SIG-M5 (cell line): ENCODE data around the gene MATK.
"Not testable (repeated sequence)": the region's sequence is repeated elsewhere in the genome, so short reads cannot be mapped to it uniquely, and the experiment has no call there.

ENCODE experiments used
- DNase-seq: peaks from one replicate; lab custom pipeline; 2025; lab: John Stamatoyannopoulos, UW

MATK gene

GRCh38 chr19:3770136-3770999 is 15.8 kb downstream of the MATK start:
- no peak for DNase-seq

- DNase-seq: no peak
Observed at GRCh38 chr19:3769494-3769893, 16.7 kb downstream of the MATK start.

GRCh38 chr19:3768748-3769099 is 17.5 kb downstream of the MATK start:
- no peak for DNase-seq

DNA sequence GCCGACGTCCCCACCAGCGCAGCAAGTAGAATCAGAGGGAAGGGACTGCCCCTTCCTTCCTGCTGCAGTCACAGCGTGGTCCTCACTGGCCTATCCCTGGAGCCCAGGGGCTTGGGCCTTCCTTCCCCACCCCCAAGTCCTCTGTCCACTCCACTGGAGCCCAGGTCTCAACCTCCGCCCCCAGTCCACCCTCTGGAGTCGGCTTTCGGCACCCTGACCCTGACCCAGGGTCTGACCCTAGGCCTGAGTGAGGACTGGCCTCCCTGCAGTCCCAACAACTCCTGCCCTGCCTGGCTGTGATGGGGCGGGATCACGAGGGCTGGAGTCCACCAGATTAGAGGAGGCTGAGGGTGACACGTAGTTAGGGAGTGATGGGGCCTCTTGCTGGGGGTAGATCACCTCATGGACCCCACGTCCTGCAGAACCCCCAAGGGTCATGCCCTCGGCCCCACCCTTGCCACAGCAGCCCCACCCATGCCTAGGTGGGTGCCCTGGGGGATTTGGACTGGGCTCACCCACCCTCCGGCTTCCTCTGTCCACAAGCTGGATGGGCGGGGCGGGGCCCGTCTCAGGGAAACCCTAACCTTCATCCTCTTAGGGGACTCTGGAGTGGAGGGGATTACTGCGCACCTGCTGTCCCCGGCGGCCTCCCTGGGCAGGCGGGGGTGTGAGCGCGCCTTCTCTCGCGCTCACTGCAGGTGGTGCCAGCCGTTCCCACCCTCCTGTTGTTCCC is 18.0 kb downstream of the MATK start:
- DNase-seq: no peak

DNA sequence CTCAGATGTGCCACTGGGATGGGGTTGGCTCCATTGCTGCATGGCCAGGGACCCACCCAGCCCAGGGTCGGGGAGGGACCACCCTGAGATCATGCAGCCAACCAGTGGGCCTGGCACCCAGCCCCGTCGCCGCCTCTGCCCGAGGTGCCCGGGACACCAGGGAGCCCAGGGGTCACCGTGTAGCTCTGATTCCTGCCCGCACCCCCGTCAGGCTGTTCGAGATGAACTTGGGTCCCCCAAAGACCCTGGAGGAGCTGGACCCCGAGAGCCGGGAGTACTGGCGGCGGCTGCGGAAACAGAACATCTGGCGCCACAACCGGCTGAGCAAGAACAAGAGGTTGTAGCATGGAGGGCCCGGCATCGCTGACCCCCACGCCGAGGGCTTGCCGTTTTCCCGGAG is 19.1 kb downstream of the MATK start:
- no peak for DNase-seq

GRCh38 chr19:3766520-3766919 is 19.7 kb downstream of the MATK start:
- no peak for DNase-seq

- DNase-seq: not testable (repeated sequence)
Observed at GRCh38 chr19:3765757-3766156, 20.4 kb downstream of the MATK start.

- DNase-seq: no peak
Observed at GRCh38 chr19:3765121-3765520, 21.1 kb downstream of the MATK start.

- DNase-seq: peak; percentile 98
Observed at GRCh38 chr19:3762501-3763459, 23.4 kb downstream of the MATK start, which contains the start of gene MRPL54. Gene MRPL54, plus strand, starts transcription at chr19:3762682. Its CDS starts 19 bp downstream, at chr19:3762701.

DNA sequence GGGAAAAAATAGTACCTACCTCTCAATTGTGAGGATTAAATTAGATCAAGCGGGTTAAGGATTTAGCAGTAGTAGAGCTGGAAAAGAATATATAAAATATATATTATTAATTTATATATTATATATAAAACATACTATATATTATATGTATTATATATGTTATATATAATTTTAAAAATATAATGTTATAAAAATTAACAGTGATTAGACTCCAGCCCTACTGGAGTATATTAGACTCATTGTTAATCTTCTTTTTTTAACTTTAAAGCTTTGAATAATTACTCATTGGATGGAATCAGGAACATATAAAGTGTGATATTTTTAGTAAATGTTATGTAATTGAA is 24.1 kb downstream of the MATK start:
- DNase-seq: no peak

- DNase-seq: no peak
Observed at GRCh38 chr19:3761382-3762129, 24.6 kb downstream of the MATK start, which contains the start of gene APBA3. Gene APBA3, minus strand, starts transcription at chr19:3761692. Its CDS starts 1,428 bp downstream, at chr19:3760264.

- no peak for DNase-seq
Observed at GRCh38 chr19:3760871-3761361, 25.3 kb downstream of the MATK start.

DNA sequence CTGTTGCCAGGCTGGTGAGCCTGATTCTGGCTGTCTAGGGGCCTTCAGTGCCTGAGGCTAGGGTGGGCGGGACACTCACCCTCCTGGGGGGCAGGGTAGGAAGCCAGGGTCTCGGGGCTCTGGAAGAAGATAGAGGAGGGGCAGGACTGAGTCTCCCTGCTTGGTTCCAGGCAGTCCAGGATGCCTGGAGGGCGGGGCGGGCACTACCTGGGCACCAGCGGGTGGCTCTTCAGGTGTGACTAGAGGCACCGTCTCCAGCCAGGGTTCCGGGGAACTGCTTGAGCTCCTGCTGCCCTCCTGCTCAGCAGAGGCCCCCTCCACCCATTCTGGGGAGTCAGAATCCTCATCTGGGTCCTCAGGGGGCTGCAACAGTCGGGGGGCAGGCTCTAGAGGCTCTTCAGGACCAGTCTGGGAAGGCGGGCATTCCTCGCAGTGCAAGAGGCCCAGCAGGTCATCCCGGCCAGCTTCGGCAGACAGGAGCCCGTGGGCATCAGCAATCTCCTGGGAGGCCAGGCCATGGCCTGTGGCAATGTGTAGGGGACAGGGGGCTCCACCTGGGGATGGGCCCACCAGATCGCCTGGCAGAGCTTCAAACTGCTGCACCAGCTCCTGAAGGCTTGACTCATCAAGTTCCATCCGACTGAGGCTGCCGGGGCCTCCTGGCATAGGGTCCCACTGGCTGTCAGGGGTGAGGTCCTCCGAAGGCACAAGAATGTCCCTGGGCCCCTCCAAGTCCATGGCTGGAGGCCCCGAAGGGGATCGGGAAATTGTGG is 26.5 kb downstream of the MATK start:
- DNase-seq: no peak

DNA sequence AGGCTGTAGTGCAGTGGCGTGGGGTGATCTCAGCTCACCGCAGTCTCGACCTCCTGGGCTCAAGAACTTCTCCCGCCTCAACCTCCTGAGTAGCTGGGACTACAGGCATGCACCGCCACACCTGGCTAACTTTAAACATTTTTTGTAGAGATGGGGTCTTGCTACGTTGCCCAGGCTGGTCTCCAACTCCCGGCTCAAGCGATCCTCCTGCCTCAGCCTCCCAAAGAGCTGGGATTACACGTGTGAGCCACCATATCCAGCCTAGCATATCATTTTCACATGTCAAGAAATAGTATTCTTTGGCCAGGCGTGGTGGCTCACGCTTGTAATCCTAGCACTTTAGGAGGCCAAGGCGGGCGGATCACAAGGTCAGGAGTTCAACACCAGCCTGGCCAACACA is 27.9 kb downstream of the MATK start:
- not testable (repeated sequence) for DNase-seq

- not testable (repeated sequence) for DNase-seq
Observed at GRCh38 chr19:3757705-3758104, 28.5 kb downstream of the MATK start.

DNA sequence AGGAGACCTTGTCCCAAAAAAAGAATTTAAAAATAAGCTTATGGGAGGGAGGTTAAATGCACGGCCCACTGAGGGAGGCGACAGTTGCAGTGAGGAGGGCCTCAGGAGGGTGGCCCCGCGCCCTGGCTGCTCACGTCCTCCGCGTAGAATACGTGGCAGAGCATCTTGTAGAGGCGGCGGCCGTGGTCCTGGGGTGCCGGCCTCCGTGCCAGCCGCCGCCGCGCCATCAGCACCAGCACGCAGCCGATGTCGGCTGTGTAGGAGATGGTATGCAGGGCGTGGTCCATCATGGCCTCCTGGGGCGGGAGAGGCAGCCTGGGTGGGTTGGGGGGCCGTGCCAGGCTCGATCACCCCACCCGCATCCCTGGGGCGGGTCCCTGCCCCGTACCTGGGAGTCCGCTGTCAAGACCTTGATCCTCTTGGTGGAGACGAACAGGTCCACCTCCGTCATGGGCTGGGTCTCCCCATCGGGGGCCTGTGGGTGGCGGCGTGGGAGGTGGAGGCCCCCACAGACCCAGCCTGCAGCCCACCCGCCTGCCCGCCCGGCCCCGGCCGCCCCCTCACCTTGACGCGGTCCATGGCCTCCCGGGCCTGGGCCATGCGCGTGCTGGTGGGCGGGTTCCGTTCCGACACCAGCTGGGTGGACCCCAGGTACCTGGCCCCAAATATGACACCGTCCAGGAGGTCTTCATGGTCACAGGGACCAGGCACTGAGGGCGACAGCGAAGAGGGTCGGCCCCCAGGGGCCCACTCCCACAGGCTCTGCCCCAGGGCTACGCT is 32.4 kb downstream of the MATK start:
- no peak for DNase-seq

GRCh38 chr19:3752492-3752891 is 33.7 kb downstream of the MATK start:
- no peak for DNase-seq

- no peak for DNase-seq
Observed at GRCh38 chr19:3751236-3751635, 34.9 kb downstream of the MATK start.

- no peak for DNase-seq
Observed at GRCh38 chr19:3750211-3750610, 36.0 kb downstream of the MATK start.

- DNase-seq: no peak
Observed at GRCh38 chr19:3748965-3749364, 37.2 kb downstream of the MATK start.
